K562 (cell line): Measurements from ENCODE around the gene FAM24B. TPM values are rescaled to one million over a fixed set of nuclear protein-coding genes. Genes with fewer than 3 reads are reported as not detected.

Experiments used
- ATAC-seq: fragments of 200-7000 bp; cut with Tn5 transposase; 3 replicates; pipeline ENCODE4 v1.9.1; 2020; ENCODE audit warnings: moderate library complexity
- BruUV-seq: library from RNA; stranded (reverse); fragments of 400-500 nt; replicated peaks from 2 replicates; lab custom pipeline; 2021; lab: Mats Ljungman, UMichigan
- CTCF ChIA-PET: fragments of 300-600 bp; formaldehyde crosslinking; extraction: SDS; loops from one replicate; lab custom pipeline; 2021; ENCODE audit warnings: low intra/inter-chr PET ratio; lab: Yijun Ruan, JAX
- POLR2A ChIA-PET: fragments of 300-600, 350-650 bp; sonication (Branson Sonifier 250); formaldehyde crosslinking; extraction: SDS; loops from one replicate; lab custom pipeline; 2021; ENCODE audit warnings: antibody characterized with exemption, inconsistent platforms; lab: Yijun Ruan, JAX
- DNase-seq, 4 experiments: peaks; one replicate each; pipeline versions ENCODE4 v3.0.0 to v3.0.0-alpha.2; 2011 to 2018; ENCODE audit warnings: low spot score in 3 of 4, mixed read lengths in 3 of 4; ENCODE audit errors: extremely low read depth in 1 of 4
- FAIRE-seq: peaks from 2 replicates; lab custom pipeline; 2011; peaks lifted over from hg19 to GRCh38; lab: Jason Lieb, UNC
- H2AFZ ChIP-seq: 2 replicates; pipeline ENCODE4 v1.6.0; 2011; ENCODE audit warnings: low read depth, low read length, control low read depth, inconsistent platforms
- H3K27ac ChIP-seq: fragments of 200-600 bp; 3 replicates; pipeline ENCODE4 v1.8.0; 2011; ENCODE audit warnings: low read depth, mild to moderate bottlenecking, control low read depth, inconsistent platforms, low read length, moderate library complexity, mixed read lengths; ENCODE audit errors: extremely low read depth
- H3K27me3 ChIP-seq, 2 experiments: fragments of 300-600 bp in 1 of 2; 2 replicates in 1 of 2; 3 replicates in 1 of 2; pipeline versions ENCODE4 v1.6.0 to v1.8.0; 2011; ENCODE audit warnings: inconsistent platforms in 2 of 2, low read length in 2 of 2, mild to moderate bottlenecking in 1 of 2, mixed read lengths in 1 of 2, moderate library complexity in 1 of 2; ENCODE audit not compliant: control insufficient read depth in 2 of 2, insufficient read depth in 2 of 2
- H3K36me3 ChIP-seq: fragments of 300-600 bp; 3 replicates; pipeline ENCODE4 v1.8.0; 2011; ENCODE audit warnings: mild to moderate bottlenecking, low read length, inconsistent platforms; ENCODE audit not compliant: control insufficient read depth, insufficient read depth
- H3K4me1 ChIP-seq, 2 experiments: fragments of 200-600 bp in 1 of 2; replicated peaks in 1 of 2; 2 replicates in 1 of 2; 3 replicates in 1 of 2; pipeline versions ENCODE4 v1.5.1 to v1.8.0; 2011; ENCODE audit warnings: inconsistent platforms in 2 of 2, low read length in 2 of 2, mild to moderate bottlenecking in 1 of 2, mixed read lengths in 1 of 2, moderate library complexity in 1 of 2; ENCODE audit not compliant: control insufficient read depth in 2 of 2, insufficient read depth in 2 of 2
- H3K4me2 ChIP-seq: 2 replicates; pipeline ENCODE4 v1.6.1; 2011; ENCODE audit warnings: low read length, control low read depth, inconsistent platforms, mixed read lengths; ENCODE audit not compliant: insufficient read depth
- H3K4me3 ChIP-seq: fragments of 200-600 bp; sonication (generic), shearing (Covaris generic); 2 replicates; pipeline ENCODE4 v1.5.1; 2016; ENCODE audit warnings: control low read depth, inconsistent platforms
- H3K79me2 ChIP-seq: fragments of 200-600 bp; 3 replicates; pipeline ENCODE4 v1.8.0; 2011; ENCODE audit warnings: low read length, inconsistent platforms; ENCODE audit not compliant: control insufficient read depth, insufficient read depth
- H3K9ac ChIP-seq, 2 experiments: 2 replicates each; pipeline versions ENCODE4 v1.6.0 to v1.6.1; 2011; ENCODE audit warnings: low read depth in 2 of 2, low read length in 2 of 2, control low read depth in 1 of 2, inconsistent platforms in 1 of 2, mild to moderate bottlenecking in 1 of 2, mixed read lengths in 1 of 2; ENCODE audit not compliant: insufficient read depth in 1 of 2
- H3K9me1 ChIP-seq: one replicate; pipeline ENCODE4 v1.6.0; 2011; ENCODE audit warnings: inconsistent platforms, mild to moderate bottlenecking, low read length, moderate library complexity; ENCODE audit not compliant: control insufficient read depth, insufficient read depth
- H3K9me3 ChIP-seq: replicated peaks from 2 replicates; pipeline ENCODE4 v1.5.1; 2011; ENCODE audit warnings: low read depth, low read length, inconsistent platforms; ENCODE audit not compliant: control insufficient read depth, insufficient read depth
- H4K20me1 ChIP-seq: replicated peaks from 2 replicates; pipeline ENCODE4 v1.6.1; 2011; ENCODE audit warnings: low read length, inconsistent platforms, mixed read lengths; ENCODE audit not compliant: control insufficient read depth, insufficient read depth
- ARHGAP35 ChIP-seq: fragments of 450-650 bp; IDR thresholded peaks from 2 replicates; pipeline ENCODE4 v1.6.1; 2018; ENCODE audit not compliant: partially characterized antibody
- ATF7 ChIP-seq: fragments of 450-650 bp; IDR thresholded peaks from 2 replicates; pipeline ENCODE4 v1.7.1; 2014; ENCODE audit warnings: mild to moderate bottlenecking, moderate library complexity
- BRD9 ChIP-seq: fragments of 450-650 bp; IDR thresholded peaks from 2 replicates; pipeline ENCODE4 v1.6.1; 2018; ENCODE audit warnings: low read depth; ENCODE audit not compliant: partially characterized antibody
- RBM22 ChIP-seq: fragments of 200-400 bp; formaldehyde crosslinking; IDR thresholded peaks from 2 replicates; pipeline ENCODE4 v1.6.1; 2018; ENCODE audit warnings: low read length, low read depth; ENCODE audit not compliant: poor library complexity, severe bottlenecking
- RFX7 ChIP-seq: fragments of 250-450 bp; sonication (Bioruptor Pico); IDR thresholded peaks from 2 replicates; pipeline ENCODE4 v1.5.1; 2021; ENCODE audit warnings: mild to moderate bottlenecking
- STAG1 ChIP-seq: sonication (generic); formaldehyde crosslinking; IDR thresholded peaks from 2 replicates; pipeline ENCODE4 v1.5.0; 2020; ENCODE audit warnings: missing genetic modification reagents, borderline replicate concordance
- WHSC1 ChIP-seq: IDR thresholded peaks from one replicate; pipeline ENCODE4 v1.6.1; 2012; ENCODE audit warnings: low read length, control low read depth, inconsistent platforms
- ZFP36 ChIP-seq: fragments of 150-350 bp; IDR thresholded peaks from 2 replicates; pipeline ENCODE4 v1.6.1; 2018; ENCODE audit warnings: low read length, low read depth; ENCODE audit not compliant: partially characterized antibody
- ZNF121 ChIP-seq: sonication (generic); formaldehyde crosslinking; conservative IDR thresholded peaks from 2 replicates; pipeline ENCODE4 v1.8.0; 2022; ENCODE audit warnings: missing genetic modification reagents
- WGBS: fragments of 100-300 bp; shearing (Covaris generic); methylation state at CpG from one replicate; pipeline ENCODE4 v1.1.6; 2016; ENCODE audit warnings: low coverage, mixed read lengths; ENCODE audit not compliant: insufficient coverage; ENCODE audit errors: missing lambda C conversion rate; 5-methylcytosine and 5-hydroxymethylcytosine counted together
- in situ Hi-C: fragments of 300-500 bp; cut with MboI; formaldehyde crosslinking; loops from 4 replicates; pipeline ENCODE4 v1.15.0; 2018; ENCODE audit warnings: inconsistent platforms, mixed read lengths
- intact Hi-C: fragments of 100-400 bp; cut with micrococcal nuclease; formaldehyde crosslinking; loops from 2 replicates; pipeline ENCODE4 v1.14.2; 2022
- polyA plus RNA-seq, 8 experiments: library from polyadenylated mRNA; depleted of rRNA in 4 of 8; stranded (reverse) in 5 of 8; unstranded in 3 of 8; fragments of >200 nt; fragmentation: Nextera tagmentation in 2 of 8; fragmentation: Illumina TruSeq in 1 of 8; extraction: Ambion mirVana in 2 of 8; extraction: Trizol in 1 of 8; gene quantifications; 2 replicates each; pipeline versions ENCODE4 v1.2.1 to v1.2.3, GENCODE V29; 2011 to 2014; ENCODE audit warnings: inconsistent platforms in 1 of 8, missing spikeins in 1 of 8
- total RNA-seq, 7 experiments: library from RNA; depleted of rRNA in 6 of 7; stranded (reverse); fragments of >200 nt in 6 of 7; fragmentation: Illumina TruSeq in 2 of 7; extraction: Trizol in 2 of 7; gene quantifications; 2 replicates each; pipeline versions ENCODE4 v1.2.1 to v1.2.3, GENCODE V29; 2011 to 2021; ENCODE audit warnings: low replicate concordance in 1 of 7

The FAM24B gene
- total and polyA plus RNA-seq, 9 of the 15 experiments (the other 6 are each of a cell fraction or from before 2014, with no cell fraction given): 6.0 to 19.6 (median 9.2) TPM

DNA sequence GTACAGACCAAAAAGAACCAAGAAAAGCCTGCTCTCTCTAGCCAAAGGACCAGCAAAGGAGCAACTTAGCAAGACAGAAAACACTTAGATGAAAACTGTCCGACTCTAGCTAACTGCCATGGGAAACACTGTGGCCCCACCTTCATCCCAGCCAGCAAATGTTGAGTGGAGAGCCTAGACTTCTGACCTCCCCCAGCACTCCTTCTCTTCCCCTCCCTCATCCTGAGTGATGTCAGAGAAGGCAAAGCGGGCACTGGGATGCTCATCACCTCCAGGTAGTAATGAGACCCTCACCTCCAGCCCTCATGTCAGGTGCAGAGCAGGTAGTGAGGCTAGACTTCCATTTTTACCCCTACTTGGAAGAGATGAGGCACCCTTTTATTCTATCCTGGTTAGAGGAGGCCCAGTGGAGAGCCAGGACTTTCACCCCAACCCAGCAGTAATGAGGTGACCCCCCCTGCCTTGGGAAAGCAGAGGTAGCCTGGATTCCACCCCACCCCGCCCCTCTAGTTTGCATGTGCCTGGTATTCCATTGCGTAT is 50.6 kb downstream of the FAM24B start:
- Histone ChIP-seq H3K36me3 (peaks cover 6% of the 10 kb centered on the region; the same call in 2 of the 3 replicates), H3K9me1 (no peaks in the 10 kb centered on the region), H3K4me2 (no peak overlapping the region), H3K4me1 (no peaks in the 10 kb centered on the region), H3K9me3 (no peaks in the 10 kb centered on the region), H2AFZ (no peak overlapping the region), H4K20me1 (no peaks in the 10 kb centered on the region), H3K4me3 (no peak overlapping the region), H3K79me2 (no peaks in the 10 kb centered on the region), H3K27ac (no peak overlapping the region), H3K27me3 (peaks cover 0 to 9% of the 10 kb centered on the region in 2 experiments; a peak in 2 of 5 replicates), H3K9ac (no peak overlapping the region)
- intact Hi-C loops (no loop called here), in situ Hi-C loops (no loop called here)
- ChIA-PET POLR2A (no interaction called here), CTCF (no interaction called here)
- no TSS peak for BruUV-seq
- FAIRE-seq (no peak), ATAC-seq (no peak), DNase-seq (no peak)
- WGBS: 10% methylated on average over 3 of the region's 4 CpGs
- TF ChIP-seq RBM22: no peak
- no peak for TF ChIP-seq ATF7
- TF ChIP-seq ARHGAP35: no peak
- no peak for TF ChIP-seq ZFP36
- no peak for TF ChIP-seq ZNF121
- TF ChIP-seq STAG1: no peak
- TF ChIP-seq WHSC1: no peak
- no peak for TF ChIP-seq RFX7 (CRISPR knock-in tag)
- no peak for TF ChIP-seq BRD9
